ENCODE data around the gene LARP4.

- TF ChIP-seq POLR2AphosphoS5 (IDR thresholded peaks at IDR 0.05) (no peak), EP300 (conservative IDR thresholded peaks at IDR 0.05; ENCODE audit: poor library complexity, severe bottlenecking) (no peak), TAF1 (IDR thresholded peaks at IDR 0.05; ENCODE audit: low read depth) (no peak), SMC3 (conservative IDR thresholded peaks at IDR 0.05; ENCODE audit: poor library complexity) (no peak)
- TF ChIP-seq, protein P1, sequence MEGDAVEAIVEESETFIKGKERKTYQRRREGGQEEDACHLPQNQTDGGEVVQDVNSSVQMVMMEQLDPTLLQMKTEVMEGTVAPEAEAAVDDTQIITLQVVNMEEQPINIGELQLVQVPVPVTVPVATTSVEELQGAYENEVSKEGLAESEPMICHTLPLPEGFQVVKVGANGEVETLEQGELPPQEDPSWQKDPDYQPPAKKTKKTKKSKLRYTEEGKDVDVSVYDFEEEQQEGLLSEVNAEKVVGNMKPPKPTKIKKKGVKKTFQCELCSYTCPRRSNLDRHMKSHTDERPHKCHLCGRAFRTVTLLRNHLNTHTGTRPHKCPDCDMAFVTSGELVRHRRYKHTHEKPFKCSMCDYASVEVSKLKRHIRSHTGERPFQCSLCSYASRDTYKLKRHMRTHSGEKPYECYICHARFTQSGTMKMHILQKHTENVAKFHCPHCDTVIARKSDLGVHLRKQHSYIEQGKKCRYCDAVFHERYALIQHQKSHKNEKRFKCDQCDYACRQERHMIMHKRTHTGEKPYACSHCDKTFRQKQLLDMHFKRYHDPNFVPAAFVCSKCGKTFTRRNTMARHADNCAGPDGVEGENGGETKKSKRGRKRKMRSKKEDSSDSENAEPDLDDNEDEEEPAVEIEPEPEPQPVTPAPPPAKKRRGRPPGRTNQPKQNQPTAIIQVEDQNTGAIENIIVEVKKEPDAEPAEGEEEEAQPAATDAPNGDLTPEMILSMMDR (IDR thresholded peaks at IDR 0.05; ENCODE audit: poor library complexity, severe bottlenecking) = no peak
Measured at GRCh38 chr12:50520416-50521207, 119.9 kb downstream of the LARP4 start.

Data from neural cell (in vitro differentiated cells).